GM18526 (cell line): Measurements from ENCODE around the gene RNPEP.

ENCODE experiments used
- POLR2A ChIP-seq: IDR thresholded peaks from 3 replicates; pipeline ENCODE4 v1.6.1; 2011; ENCODE audit not compliant: insufficient read length; ENCODE audit errors: extremely low read depth

RNPEP gene

DNA sequence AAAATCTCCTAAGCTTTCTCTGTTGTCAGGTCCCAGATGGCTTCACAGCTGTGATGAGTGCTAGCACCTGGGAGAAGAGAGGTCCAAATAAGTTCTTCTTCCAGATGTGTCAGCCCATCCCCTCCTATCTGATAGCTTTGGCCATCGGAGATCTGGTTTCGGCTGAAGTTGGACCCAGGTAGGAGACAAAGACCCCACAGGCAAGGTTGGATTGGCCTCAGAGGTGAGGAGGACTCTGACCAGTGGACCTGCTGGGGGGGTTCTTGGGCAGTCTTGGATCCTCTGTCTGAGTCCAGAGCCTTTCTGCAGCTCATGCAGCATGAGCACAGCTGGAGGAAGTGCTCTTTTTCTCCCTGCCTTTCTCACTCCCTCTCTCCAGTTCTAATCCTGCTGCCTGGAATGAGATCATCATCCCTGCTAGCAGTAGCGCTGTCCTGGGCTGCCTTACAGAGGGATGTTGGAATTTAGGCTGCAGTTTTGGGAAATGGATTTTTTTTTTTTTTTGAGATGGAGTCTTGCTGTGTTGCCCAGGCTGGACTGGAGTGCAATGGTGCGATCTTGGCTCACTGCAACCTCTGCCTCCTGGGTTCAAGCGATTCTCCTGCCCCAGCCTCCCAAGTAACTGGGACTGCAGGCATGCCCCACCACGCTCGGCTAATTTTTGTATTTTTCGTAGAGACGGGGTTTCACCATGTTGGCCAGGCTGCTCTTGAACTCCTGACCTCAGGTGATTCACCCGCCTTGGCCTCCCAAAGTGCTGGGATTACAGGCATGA, 7.1 kb downstream of the RNPEP start:
- no peak for TF ChIP-seq POLR2A

DNA sequence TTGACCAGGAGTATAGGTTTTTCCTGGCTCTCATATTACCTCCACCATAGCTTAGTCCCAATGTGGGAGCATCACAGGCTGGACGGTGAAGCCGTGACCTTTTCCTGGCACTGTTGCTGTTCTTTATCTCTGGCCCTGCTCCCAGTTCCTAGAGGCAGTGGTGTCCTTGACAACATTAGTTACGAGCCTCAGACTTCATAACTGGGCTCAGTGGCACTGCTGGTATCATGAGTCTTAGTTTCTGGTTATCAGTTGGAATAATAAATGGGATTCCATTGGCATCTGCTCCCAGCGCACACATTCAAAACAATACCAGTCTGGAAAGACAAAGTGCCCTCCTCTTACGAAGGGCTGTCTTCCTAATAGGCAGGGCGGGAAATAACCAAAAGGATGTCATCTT, 8.0 kb downstream of the RNPEP start:
- no peak for TF ChIP-seq POLR2A

DNA sequence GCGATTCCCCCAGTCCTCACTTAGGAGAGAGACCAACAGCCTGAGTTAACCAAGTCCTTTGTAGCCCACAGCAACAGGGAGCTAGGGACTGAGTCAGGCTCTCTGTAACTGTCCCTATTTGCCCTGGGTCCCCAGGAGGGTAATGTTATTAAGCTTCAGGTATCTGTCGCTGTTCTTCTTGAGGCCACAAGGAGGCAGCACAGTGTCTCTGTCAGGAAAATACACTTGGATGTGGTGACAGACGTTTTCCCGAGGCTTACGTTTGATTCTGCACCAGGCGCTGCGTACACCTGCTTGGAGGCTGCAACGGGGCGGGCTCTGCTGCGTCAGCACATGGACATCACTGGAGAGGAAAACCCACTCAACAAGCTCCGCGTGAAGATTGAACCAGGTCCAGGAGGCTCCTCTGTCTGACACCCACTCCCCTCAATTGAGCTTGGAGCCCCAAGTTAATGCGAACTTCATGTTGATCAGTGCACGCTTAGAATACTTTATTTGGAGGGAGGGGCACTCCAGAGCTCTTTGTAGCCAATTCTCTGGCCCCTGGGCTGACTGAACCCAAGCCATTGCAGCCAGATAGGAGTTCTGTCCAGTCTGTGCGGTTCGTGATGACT, 17.3 kb downstream of the RNPEP start:
- no peak for TF ChIP-seq POLR2A

DNA sequence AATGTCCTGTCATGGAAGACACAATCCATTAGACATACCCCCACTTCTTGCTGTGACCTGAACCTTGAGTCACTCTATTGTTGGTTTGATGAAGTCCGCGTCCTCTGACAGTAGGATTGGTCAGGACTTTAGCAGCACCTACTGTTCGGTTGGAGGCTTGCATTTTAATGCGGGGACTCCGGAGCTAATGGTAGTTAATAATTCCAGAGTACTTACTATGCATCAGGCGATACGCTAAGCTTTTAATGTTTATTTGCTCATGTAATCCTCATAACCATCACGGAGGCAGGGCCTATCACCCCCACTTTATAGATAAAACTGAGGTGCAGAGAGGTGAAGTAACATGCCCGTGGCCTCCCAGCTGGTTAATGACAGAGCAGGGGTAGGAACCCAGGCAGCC, 20.1 kb downstream of the RNPEP start:
- no peak for TF ChIP-seq POLR2A

DNA sequence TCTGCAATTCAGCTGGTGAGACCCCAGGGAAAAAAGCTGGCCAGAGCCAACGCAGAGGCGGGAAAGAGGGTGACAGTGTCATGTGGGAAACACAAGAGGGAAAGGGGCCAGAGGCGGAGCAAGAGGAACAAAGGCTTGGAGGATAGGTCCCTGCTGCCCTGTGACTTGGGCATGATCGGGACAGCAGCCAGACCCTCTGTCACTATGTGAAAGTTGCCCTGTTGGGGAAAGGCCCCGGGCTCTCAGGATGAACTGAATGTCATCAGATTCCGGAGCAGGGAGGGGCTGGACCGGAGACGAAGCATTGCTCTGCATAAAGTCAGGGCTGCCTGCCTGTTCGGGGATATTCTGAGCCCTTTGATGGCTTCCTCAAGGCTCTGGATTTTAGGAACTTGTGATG, 22.3 kb downstream of the RNPEP start:
- no peak for TF ChIP-seq POLR2A

DNA sequence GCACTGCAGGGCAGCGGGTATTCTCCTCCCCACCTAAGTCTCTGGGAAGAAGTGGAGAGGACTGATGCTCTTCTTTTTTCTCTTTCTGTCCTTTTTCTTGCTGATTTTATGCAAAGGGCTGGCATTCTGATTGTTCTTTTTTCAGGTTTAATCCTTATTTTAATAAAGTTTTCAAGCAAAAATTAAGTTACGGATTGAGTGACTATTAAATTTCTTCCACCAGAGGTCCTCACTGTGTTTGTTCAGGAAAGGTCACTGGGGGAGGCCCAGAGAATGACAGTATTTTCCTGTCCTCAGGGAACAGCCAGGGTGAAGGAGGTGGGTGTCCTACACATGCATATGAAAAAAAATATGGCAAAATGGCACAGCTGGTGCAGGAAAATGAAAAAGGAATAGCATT, 23.5 kb downstream of the RNPEP start:
- TF ChIP-seq POLR2A: no peak

DNA sequence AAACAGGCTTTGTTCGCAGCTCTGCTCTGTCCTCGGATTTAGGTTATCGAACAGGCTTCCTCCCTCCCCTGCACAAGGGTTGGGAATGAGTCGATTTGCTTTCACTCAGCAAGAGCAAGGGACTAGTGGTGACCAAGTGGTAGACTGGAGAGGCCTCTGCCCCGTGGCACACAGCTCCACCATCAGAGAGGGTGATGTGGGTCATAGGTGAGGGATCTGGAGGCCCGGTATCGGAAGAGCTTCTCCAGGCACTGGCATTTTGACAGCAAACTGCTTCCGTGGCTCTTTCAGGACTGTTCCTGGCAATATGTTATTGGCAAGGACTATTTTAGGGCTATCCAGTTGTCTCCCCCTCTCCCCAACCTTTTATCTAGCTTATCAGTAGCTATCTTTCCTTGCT, 24.9 kb downstream of the RNPEP start:
- TF ChIP-seq POLR2A: no peak

DNA sequence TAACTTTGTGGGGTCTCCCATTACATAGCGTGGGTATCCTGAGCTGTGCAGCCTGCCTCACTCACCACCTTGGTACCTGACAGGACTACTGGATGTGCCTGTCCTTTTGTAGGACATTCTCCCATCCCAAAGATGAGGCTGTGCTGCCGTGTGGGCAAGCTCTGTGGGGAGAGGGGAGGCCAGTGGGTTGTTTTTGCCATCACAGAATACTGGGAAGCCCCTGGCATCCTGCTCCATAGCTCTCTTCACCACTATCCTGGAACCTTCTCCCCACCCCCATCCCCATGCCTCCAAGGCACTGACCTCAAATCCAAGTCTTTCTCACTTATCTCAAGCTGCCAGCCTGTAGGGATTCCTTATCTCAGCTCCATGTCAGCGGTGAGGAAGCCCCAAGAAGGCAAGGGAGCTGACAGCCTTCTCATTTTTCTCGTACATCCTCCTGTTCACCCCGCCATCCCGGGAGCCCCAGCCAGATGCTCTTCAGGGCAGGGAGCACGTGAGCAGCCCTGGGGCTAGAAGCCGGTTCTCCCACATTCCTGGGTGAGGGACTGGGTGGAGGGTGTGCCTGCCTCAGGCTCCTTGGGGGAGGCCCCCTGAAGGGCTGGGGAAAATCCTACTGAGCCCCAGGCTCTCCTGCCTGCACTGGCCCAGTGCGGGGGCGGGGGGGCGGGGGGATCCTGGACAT, 25.5 kb downstream of the RNPEP start:
- no peak for TF ChIP-seq POLR2A

DNA sequence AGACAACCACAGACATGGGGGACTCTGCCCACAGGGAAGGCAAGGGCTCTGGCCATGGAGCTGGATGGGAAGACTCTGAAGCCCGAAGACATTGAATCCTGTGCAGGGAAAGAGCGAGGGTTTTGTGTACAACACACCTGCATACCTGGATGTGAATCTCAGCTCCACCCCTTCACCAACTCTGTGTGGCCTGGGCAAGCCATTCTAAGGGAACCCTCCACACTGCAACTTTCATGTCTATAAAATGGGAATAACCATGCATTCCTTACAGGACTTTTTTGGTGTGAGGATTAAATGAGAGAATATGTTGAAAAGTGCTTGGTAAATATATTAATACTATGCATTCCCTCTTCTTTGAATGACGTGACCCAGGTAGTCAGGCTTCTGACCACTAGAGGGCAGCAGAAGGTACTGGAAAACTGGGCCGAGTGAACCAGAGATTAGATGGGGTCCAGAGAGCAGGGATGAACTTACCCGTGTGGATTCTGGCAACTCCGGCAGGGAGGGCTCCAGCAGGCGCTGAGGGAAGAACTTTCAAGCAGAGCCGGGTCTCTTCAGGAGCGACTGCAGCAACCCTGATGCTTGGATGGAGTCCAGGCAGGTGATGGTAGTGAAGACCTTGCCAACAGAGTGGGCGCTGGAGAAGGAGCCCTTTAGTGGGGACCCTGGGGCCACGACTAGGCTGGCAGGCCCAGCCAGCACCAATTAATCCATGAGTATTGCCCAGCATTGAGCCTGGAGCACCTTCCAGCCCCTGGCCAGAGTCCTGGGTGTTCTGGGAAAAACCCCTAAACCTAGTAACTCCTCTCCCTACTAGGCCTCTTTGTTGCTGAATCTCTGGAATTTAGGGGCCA, 27.1 kb downstream of the RNPEP start:
- TF ChIP-seq POLR2A: no peak

DNA sequence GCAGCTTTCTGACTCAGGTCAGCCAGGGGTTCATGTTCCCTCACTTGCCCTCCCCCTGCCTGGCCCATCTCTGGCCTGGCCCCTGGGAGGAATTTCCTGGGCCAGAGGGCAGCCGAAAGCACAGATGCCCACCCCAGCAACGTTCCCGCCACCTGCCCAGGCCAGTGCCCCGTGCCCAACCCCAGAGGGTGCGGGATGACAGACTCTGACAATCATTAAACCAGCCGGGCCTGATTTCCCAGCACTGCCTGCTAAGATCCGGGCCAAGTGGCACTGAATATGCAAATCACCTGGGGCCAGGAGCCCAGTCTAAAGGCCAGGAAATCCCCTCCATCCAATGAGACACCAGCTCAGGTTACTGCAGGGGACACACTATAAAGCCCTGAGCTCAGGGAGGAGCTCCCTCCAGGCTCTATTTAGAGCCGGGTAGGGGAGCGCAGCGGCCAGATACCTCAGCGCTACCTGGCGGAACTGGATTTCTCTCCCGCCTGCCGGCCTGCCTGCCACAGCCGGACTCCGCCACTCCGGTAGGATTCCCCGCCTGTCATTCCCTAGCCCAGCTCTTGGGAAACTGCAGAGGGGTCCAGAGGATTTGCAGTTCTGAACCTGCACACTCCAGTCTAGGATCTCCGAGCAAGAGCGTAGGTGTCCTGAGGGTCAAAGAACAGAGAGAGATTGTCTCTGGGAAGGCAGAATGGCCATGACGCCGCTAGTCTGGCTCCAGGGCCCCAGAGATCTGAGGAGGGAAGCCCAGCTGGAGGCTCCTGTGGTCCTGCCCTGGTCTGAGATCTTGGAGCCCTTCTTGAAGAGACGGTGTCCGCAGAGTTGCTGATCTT, 27.9 kb downstream of the RNPEP start, which contains the start of gene ELF3:
Gene ELF3, plus strand, starts transcription at position 408 of the 836 bp plus-strand sequence. CDS start 550 bp downstream, outside the sequence.
- peak; percentile 83 for TF ChIP-seq POLR2A

DNA sequence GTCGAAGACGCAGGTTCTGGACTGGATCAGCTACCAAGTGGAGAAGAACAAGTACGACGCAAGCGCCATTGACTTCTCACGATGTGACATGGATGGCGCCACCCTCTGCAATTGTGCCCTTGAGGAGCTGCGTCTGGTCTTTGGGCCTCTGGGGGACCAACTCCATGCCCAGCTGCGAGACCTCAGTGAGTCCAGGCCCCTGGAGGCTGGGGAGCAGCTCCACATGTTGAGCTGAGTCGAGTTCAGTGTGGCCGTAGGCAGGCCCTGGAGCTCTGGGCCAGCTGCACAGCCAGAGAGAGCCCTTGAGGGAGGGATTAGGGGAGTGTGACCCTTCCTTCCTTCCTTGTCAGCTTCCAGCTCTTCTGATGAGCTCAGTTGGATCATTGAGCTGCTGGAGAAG, 29.5 kb downstream of the RNPEP start:
- TF ChIP-seq POLR2A: no peak

DNA sequence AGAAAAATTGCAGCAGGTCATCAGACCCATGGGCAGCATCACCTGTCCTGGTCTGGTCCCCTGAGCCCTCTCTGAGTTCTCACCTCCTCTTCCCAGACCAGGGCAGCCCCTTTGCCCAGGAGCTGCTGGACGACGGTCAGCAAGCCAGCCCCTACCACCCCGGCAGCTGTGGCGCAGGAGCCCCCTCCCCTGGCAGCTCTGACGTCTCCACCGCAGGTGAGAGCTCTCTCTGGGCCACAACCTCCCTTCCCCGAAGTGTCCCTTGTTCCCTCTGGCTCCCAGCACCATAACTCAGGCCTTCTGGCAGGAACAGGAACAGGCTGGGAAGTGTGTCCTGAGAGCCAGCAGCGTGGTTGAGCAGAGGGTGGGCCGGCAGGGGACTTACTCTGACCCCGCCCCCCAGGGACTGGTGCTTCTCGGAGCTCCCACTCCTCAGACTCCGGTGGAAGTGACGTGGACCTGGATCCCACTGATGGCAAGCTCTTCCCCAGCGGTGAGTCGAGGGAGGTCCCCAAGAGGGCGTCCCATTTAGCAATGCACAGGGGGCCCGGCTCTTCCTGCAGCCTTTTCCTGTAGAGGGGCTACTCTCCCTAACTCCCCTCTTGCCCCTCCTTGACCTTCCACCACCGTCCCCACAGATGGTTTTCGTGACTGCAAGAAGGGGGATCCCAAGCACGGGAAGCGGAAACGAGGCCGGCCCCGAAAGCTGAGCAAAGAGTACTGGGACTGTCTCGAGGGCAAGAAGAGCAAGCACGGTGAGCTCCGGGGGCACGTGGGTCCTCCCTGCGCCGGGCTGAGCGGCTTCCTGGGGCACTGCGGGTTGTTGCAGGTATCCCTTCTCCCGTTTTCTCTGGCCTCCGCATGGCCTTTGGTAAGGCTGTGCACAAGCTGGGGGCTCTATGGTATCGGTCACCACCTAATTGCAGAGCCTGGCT, 30.4 kb downstream of the RNPEP start:
- no peak for TF ChIP-seq POLR2A

DNA sequence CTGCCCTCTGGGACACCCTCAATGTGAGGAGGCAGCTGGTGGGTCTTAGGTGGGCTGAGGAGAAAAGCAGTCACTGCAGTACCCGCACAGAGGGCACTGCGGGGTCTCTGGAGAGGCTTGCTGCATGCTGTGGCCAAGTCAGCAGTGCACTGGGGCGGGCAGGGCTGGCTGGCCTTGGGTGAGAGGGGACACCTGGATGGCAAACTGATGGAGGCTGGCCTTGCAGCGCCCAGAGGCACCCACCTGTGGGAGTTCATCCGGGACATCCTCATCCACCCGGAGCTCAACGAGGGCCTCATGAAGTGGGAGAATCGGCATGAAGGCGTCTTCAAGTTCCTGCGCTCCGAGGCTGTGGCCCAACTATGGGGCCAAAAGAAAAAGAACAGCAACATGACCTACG, 31.2 kb downstream of the RNPEP start:
- no peak for TF ChIP-seq POLR2A
